HG03095 (cell line): ENCODE data around the gene GDF7.

Source experiments
- ATAC-seq: cut with Tn5 transposase; IDR thresholded peaks from one replicate; pipeline ENCODE4 v1.9.1; 2021; ENCODE audit warnings: moderate library complexity; ENCODE audit not compliant: unreplicated experiment

The GDF7 gene

GRCh38 chr2:20627712-20628380 is 39.1 kb upstream of the GDF7 start:
- no peak for ATAC-seq

- no peak for ATAC-seq
Measured at GRCh38 chr2:20629181-20629580, 37.8 kb upstream of the GDF7 start.

DNA sequence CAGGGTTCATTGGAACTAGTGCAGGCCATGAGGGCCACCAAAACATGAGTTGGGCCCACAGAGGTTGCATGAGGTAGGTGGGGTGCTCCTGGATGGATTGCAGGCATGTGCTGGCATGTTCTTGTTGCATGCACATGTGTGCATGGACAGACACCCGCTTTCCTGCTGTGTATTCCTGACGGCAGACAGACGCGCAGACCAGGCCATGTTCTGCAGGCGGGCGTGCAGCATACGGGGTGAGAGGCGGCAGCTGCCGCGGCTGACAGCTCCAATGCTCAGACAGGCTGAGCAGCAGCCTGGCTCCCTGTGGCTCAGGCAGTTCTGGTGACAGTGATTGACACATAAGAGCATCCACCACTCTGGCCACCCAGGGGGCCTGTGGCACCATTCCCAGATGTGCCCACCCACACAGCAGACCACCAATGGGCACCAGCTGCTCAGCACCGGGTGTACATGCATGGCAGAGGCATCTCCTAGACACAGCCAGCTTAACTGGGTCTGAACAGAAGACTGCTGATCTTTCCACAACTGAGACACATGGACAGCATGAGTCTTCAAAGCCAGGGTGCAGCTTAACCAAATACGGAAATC is 37.3 kb upstream of the GDF7 start:
- no peak for ATAC-seq

DNA sequence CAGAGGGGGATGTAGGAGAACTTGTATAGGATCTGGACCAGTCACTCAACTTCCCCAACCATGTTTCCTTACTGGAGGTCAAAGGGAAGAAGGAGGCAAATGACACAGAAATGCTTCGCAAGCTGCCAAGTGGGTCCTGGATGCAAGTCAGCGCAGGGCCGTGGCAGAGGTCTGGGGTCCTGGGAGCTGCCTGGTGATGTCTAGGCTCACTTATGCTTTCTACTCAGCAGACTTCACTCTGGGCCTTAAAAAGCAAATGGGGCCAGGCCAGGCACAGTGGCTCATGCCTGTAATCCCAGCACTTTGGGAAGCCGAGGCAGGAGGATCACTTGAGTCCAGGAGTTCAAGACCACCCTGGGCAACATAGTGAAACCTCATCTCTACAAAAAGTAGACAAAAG is 36.0 kb upstream of the GDF7 start:
- ATAC-seq = no peak

GRCh38 chr2:20631617-20632307 is 35.2 kb upstream of the GDF7 start:
- ATAC-seq = no peak

DNA sequence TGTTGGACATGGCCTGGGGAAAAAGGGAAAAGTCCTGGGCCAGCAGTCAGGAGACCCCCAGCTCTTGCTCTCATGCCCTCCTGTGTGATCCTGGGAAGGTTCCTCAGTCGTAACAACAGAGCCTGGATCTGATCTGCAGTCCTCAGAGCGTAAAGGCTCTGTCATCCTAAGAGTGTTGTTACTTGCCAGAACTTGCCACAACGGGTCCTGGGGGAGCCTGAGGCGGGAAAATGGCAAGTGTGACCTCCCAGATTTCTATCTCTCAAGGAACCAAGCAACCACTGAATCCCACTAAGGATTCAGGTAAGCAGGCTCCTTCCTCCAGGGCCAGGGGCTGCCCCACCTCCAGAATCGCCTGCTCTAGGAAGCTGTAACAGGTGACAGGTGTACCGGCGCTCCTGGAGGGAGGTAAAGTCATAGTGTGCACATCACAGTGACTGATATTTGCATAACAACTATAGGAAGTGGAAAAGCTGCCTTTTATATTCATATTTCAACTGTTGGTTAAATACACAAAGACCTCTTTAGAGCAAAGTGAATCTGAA is 34.4 kb upstream of the GDF7 start:
- no peak for ATAC-seq

DNA sequence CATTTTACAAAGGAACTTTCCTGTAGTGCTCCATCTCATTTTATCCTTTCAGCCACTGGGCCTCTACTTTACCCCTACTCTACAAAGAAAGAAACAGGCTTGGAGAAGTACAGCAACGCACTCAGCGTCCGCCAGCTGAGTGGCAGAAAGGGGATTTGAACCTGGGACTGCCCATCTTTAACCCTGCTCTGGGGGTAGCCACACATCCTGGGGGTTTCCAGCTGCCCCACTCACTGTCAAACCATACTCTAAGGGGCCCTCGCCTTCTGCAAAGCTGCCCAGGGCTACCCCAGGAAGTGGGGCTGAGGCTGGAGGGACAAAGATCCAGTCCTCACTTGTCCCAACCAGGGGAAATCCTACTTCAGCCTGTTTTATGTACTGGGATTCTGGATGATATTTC is 33.9 kb upstream of the GDF7 start:
- ATAC-seq = no peak

DNA sequence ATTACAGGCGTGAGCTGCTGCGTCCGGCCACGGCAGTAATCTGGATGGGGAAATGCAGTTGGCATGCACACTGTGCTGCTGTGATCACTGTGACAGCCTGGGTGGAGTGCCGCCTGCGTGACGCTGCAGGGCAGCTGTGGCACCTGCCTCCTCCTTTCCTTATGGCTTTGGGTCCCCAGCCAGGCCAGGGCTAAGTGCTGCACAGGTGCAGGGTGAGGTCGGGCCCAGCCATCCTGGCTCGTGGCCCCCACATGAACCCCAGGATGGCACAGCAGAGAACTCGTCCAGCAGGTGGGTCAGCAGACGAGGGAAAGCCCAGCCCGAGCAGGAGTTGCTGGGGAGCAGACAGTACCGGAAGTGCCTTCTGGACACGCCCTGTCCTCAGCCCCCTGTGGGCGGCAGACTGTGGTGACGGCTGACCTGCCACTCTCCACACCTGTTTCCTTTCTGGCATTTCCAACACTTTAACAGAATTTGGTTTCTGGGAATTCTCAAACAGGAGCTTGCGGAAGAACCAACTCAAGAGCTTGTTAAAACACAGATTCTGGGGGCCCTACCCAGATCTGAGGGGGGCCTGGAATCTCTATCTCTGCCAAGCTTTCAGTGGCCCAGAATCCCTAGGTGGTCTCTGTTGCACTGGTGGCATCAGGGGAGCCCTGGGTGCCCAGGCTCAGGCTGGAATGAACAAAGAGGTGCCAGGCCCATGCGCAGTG is 33.0 kb upstream of the GDF7 start:
- no peak for ATAC-seq

DNA sequence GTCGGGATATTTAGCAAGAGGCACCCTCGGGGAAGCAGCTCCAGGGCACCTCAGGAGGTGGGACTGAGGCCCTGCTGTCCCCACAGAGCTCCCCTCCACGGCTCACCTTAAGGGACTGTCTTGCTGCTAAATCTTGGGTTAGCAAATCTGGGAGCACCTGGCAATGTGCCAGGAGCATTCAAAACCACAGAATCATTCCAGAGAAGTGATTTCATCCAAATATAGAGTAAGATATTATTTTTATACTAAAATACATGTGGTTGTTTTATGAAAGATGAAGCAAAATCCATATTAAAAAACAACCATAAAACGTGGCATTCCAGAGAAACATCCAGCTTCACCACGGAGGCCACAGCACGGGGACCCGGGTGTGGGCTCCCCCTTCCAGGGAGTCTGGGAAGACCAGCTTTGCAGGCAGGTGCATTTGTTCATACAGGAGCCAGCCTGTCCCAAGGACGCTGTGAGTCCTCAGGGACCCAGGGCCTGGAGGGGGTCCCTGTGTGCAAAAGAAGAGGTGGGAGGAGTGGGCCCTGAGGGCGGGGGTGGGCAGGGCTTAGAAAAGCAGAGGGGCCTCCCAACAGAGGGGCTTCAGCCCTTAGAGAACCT is 32.3 kb upstream of the GDF7 start:
- no peak for ATAC-seq

- ATAC-seq = no peak
Measured at GRCh38 chr2:20635113-20635510, 31.8 kb upstream of the GDF7 start.

DNA sequence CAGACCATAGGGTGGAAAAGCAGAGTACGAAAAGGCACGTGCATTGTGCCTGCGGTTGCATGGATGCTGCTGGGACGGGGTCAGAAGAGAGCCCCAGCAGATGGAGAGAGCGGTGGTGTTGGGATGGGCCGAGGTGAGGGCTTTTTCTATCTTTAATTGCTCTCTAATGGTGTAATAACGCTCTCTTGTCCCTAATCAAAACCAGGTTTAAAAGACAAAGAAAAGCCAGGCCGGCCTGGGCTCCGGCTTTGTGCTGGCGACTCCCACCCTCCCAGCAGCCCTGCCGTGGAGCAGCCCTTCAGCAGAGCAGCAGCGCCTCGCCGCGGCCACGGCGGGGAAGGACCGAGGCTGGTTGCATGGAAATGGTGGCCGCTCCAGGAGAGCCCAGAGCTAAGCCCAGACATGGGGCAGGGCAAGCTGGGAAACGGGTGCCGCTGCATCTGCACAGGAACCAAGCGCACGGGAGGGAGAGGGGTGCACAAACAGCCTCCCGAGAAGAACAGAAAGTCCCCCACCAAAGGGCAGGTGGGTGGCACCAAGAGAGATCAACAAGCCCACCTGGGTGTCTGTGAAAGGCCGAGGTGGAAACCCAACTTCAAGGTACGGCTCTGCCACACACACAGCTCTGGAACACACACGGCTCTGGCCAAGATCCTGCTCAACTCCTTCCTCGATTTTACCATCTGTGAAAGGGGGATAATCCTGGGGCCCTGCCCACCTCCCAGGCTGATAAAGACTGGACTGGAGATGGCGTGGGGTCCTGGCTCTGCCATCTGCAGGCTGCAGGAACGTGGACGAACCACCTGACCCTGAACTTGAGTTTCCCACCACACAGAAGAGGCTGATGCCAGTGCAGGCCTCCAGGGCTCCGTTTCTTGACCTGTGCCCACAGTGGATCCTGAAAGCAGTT is 31.0 kb upstream of the GDF7 start:
- ATAC-seq = peak; percentile 45

GRCh38 chr2:20637147-20637546 is 29.8 kb upstream of the GDF7 start:
- ATAC-seq = no peak

DNA sequence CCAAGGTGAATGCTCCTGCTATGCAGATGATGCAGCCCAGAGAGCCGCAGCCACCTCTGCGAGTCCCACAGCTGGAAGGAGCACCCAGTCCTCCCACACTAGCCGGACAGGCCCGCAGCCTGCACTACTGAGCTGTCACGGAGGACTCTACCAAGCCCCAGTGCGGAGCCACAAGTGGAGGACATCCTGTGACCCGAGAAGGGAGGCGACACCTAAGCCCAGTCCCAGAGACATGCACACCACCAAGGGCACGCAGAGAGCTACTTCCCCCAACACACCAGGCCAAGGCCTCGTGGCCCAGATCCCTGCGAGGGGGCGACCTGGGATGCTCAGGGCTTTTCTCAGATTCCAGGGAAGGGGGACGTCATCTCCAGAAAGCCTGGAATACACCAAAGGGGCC is 28.9 kb upstream of the GDF7 start:
- no peak for ATAC-seq

GRCh38 chr2:20638646-20639430 is 28.1 kb upstream of the GDF7 start:
- ATAC-seq = no peak

DNA sequence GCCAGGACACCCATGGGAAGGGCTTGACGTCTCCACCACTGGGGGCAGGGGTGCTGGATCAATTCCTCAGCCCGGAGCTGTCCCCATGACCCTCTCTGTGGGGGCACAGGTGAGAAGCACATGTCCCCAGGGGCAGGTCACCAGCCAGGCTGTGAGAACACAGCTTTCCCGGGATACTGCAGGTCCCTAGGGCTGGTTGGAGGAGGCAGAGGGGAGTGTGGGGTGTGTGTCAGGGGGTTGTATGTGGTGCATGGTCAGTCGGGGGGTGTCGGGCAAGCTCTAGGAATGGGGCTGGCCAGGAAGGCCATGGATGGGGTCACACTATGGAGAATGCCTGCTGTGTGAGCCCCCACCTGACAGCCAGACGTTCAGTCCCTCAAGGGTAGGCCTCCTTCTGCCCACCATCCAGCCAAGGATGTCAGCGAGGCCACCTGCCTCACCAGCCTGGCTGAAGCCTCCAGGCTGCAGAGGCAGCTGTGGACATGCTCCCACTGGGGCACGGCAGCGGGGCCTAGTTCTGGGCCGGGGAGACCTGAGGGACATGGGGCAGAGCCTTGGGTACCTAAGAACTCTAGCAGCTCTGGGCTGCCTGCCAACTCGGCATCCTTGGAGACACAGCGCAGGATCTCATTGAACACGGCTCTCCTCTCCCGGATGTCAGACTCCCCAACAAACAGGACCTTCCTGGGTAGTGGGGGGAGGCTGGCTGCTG is 26.4 kb upstream of the GDF7 start:
- ATAC-seq = no peak

DNA sequence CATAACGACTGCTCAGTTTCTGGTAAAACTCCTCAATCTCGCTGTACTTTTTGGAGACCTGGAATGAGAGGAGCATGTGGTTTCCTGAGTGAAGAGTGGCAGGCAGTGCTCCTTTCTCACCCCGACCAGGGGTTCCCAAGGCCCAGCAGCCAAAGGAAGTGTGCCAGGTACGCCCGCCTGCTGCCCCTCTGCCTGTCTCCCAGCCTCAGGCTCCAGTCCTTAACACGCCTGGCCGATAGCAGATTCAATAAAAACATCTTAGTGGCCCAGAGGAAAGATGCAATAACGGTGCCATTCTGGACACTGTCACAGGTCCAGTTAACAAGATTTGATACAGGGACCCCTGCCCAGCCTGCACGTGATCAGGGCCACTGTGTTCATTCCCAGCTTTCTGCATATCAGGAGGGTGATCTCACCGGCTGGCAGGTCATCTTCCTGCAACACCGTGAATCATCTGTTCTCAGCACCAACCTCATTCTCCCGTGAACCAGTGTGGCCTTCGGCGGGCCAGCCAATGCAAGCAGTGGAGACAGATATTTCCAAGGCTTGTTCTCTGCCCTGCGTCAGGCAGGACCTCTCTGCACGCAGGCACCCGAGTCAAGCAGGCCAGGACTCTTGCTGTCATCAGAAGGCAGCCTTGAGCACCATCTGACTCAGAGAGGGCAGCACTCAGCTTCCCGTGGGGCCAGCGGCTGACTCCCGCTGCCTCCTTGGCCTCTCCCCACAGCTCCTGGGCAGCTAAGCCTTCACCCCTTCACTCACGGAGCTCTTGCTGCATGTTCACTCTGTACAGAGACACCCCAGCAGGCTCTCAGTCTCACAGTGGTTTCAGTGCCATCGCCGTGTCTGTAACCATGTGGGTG is 25.6 kb upstream of the GDF7 start:
- ATAC-seq = no peak

DNA sequence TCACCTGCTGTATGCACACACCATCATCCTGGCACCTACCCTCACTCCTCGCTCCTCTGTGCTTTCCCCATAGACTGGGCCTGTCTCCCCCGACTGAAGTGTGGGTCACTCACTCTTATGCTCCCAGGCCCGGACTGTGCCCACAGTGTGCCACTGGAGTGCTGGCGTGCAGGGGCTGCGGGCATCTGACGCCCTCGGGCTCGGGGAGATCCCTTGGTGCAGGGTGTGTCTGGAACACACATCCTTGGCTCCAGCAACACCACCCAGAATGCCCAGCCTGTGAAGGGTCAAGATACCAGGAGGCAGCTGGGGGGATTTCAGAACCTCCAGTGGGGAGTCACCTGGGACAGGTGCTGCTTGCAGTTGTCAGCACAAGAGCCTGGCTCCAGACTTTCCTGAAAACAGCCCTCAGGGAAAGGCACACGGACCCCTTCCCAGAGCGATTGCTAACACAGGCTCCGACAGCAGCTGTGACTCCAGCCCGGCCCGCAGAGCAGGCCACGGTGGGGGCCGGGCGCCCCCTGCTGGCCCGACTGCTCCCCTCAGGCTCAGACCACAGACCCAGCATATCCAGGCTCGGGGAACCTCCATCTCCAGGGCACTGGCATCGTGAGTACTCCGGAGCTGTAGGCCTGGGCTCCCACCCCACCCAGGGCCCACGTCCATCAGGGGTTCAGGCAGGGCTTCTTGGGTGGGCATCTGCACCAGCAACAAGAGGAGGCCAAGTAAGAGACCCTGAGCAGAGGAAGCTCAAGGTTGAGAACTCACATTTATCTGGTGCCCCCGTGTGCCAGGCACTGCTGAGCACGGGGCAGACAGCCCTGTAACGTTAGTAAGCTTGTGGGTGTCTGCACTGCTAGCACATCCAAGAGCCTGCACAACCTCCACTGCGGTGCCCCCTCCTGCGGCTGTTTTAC is 24.6 kb upstream of the GDF7 start:
- ATAC-seq = peak; percentile 91
